GM21737 (cell line): ENCODE data around the gene FGF8.

Source experiments
- ATAC-seq: cut with Tn5 transposase; IDR thresholded peaks from one replicate; pipeline ENCODE4 v1.9.1; 2021; ENCODE audit warnings: mild to moderate bottlenecking, moderate library complexity; ENCODE audit not compliant: unreplicated experiment

FGF8 gene

DNA sequence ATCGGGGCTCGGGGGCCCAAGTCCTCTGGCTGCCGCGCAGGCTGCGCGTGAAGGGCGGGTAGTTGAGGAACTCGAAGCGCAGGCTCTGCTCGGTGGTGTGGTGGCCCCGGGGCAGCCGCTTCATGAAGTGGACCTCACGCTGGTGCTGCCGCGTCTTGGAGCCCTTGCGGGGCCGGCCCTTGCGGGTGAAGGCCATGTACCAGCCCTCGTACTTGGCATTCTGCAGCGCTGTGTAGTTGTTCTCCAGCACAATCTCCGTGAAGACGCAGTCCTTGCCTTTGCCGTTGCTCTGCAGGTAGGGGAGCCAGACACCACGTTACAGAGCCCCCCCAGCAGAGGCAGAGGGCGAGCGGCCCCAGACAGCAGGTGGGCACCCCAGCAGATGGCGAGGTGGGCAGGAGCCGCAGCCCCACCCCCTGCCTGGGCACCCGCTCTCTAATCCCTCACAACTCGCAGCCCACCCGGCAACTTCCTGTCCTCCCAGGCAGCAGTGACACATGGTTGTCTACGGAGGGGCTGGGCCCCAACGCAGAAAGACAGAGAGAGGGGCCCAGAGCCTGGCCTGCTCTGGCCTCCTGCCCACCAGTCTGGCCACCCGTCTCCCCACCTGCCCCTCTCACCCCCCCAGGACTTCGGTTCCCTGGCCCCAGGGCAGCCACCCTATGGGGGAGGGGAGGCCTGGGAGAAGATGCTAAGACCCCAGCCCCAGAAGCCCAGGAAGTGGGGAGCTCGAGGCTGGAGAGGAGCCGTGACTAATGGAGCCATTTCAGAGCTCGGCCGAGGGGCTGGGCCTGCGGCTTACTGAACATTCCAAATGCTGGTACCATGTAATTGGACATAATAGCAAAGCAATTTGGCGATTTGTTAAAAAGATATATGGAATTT lies 5.3 kb downstream of the FGF8 start:
- ATAC-seq: no peak

DNA sequence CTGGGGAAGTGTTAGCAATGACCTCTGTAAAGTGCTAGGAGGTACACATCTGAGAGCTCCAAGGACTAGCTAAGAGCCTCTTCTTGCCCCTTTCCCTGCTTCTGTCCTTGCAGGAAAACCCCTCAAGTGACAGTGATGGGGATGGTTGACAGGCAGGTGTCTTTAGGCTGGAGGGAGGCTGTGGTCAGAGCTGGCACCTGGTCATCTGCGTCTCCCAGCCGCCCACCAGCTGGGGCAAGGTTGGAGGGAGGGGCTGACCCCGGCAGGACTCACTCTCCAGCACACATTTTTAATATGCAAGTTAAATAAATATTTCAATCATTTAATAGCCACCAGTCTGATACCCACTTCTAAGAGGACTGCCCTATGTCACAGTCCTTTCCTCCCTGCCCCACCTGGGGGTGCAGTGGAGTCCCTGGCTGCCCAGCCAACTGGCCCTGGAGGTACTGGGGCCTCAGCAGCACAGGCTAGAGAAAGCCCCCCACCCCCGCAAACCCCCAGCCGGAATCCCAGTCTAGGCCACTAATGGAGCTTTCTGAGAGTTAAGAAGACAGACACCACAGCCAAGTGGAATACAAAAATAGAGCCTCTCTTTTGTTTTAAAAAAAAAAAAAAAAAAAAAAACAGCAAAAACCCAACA lies 6.3 kb downstream of the FGF8 start:
- no peak for ATAC-seq

DNA sequence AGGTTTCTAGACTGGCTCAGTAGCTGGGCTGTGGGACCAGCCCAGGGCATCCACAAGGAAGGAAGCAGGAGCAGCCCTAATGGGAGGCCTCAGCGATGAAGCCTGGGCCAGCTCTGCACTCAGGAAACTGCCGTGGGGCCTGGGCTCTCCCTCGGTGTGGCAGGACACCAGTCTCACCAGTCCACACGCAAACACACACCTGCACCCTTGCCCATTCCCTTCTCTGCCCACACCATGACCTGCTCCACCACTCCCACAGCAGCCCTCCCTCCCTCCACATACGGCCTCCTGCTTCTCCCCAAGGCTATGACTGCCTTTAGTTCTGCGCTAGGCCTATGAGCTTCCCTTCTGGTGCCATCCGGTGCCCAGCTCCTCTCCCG lies 7.1 kb downstream of the FGF8 start:
- ATAC-seq: no peak

DNA sequence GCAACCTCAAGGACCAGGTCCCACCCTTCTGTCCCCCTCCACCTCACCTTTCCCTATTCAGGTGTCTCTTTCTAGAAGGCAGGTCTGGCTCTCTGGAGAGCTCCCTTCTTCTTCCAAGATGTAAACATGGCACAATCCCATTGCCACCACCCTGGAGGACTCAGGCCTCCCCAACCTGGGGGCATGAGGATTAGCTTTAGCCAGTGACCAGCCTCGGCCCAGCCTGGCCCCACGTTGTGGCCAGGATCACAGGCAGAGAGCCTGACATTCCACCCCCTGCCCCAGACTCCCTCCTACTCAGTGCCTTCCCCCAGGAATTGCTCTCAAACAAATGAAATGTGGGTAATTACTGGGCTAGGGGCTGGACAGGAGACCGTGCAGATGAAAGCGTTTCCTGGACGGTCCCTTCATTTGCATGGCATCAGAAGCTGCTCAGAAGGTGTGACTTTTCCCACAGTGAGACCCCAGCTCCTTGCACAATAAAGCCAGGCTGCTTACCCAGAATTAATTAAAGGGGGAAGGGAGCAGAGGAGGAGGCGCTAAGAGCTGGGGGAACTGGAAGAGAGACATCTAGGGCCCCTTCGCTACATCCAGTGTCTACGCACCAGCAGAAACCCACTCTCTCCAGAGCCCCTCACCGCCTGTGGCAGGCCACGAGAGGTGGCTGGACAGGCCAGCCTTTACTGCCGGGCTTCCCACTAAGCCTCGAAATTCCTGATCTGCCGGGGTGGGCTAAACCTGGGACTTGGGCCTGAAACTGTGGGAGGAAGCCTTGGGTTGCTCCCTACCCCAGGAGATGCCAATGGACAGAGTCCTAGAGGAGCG lies 7.7 kb downstream of the FGF8 start:
- no peak for ATAC-seq

DNA sequence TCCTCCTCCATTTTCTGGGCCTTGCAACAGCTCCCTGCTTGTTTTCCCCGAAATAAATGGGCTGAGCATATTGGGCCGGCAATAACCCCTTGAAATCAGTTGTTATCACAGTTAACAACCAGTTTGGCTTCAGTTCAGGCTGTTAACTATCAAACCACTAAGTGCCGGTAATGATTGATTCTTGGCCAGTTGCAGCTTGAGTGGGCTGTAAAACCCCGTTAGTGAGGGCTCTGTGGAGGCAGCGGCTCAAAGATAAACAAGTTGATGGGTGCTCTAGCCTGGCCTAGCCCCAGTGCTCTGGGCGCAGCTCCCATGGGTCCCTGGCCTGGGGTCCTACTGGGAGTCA lies 8.3 kb downstream of the FGF8 start:
- ATAC-seq: no peak

DNA sequence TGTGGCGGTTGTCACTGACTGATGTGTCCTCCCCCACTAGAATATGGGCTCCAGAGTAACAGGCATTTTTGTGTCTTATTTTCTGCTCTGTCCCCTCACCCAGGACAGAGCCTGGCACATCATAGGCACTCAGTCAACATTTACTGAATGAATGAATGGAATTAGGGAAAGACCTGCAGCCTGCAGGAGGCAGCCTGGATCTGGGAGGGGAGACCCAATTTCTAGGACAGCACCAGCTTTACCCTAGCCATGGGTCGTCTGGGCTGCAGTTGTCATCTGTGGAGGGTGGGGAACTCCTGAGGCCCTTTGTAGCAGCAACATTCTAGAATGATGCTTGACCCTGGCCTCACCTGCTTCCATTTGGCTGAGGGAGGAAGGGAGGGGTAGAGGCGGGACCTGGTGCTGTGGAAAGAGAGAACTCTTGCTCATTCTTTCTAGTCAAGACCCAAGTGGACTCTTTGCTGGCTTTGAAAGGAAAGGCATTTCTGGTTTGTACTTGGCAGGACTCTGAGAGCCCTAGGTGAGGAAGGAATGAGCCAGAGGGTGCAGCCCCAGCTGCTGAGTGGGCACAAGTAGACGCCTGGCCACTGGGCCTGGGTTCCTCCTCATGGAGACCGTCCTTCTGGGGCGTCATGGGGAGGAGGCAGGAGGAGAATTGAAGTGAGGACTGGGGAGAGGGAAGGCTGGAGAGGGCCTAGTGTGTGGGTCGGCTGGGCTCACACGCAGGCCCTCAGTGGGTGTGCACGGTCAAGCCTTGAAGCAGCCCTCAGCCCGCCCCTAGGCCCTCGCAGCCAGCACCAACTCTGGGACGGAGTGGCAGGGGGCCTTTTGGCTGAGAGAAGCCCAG lies 8.9 kb downstream of the FGF8 start:
- no peak for ATAC-seq

DNA sequence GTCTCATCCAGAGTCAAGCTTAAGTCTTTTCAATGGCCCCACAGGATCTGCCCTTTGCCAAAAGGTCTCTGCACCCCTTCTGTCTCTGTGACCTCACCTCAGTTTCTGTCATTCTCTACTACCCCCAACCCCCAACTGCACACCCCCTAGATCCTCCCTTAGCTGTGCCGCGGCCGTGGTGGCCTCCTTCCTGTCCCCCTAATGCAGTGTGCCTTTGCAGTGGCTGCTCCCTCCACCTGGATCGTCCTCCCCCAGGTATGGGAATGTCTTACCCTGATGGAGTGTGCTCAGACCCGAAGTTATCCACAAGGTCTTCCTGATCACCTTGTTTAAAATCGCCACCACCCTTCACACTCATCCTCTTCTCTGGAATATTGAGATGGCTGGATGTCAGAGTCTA lies 9.6 kb downstream of the FGF8 start:
- ATAC-seq: no peak

DNA sequence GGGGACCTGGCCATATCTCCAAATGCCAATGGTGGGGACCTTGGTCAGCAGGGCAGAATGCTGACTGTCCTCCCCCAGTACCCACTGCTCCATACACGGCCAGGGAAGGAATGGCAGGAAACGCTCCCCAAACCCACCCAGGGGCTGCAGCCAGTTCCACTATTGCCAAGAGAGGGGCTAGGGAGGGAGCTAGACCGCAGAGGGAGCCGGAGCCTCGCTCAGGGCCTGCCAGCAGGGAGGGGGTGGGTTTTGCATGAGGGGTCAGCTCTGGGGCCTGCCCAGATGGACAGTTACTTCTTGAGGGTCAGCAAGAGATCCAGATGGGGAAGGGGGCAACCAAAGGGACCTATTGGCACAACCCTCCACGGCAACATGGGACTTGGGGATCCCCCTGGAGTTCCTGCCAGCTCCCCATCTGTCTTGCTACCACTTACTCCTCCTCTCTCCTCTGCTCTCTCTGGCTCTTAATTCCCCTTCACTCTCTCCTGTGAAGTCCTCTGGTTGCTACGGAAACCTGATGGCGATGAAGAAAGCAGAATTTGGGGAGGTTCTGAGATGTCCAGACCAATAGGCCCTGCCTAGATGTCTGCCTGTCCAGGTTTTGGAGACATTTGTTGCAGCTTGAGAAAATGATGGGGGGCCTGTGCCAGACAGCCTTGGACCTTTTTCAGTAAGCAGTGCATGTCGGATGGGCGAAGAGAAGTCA lies 12.6 kb downstream of the FGF8 start:
- ATAC-seq: no peak

DNA sequence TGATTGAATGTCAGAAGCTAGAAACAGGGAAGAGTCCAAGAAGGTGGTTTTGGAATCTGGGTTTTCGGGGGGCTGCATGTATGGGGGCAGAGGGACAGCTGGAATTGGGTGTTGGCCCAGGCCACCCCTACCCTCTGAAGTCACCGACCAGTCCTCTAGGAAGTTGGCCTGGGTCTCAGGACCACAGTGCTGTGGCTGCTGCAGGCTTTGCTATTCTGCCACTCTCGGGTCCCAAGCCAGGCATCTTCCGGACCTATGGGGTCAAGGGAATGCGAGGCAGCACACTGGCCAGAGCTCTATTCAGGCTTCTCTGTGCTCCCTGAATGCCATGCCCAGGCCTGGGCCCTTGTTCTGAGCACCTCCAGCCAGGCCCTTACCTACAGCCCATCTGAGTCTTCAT lies 13.2 kb downstream of the FGF8 start:
- no peak for ATAC-seq

DNA sequence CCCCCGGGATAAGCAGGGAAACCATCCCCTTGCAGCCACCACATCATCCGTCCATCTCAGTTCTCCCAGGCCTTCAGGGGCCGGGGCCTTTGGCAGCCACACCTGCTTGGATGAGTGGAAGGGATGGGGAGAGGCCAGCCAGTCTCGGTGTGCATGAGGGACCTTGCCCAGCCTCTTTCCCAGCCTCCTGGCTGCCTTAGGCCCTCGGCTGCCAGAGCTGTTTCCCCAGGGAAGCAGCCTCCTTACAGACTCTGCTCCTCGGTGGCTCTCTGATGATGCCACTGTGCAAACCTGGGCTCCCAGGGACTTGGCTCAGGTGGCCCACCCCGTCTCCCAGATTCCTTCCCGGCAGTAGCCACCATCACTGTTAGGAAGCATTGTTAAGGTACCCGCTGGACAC lies 14.7 kb downstream of the FGF8 start:
- no peak for ATAC-seq

DNA sequence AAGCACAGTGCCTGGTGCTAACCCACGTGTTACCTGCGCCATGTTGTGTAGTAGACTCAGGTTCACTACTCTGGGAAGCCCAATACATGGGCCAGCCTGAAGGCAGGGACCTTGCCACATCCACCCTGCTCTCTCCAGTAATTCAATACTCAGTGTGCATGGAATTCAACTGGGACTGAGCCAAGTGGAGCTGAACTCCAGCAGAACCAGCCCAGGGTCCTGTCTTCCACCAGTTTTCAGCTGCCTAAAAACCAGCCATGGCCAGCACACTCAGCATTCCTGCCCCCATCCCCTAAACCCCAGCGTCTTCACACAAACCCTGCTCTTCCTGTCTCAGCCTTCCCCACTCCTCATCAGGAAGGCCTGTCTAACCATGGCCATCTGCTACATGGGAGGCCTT lies 15.4 kb downstream of the FGF8 start:
- ATAC-seq: no peak

DNA sequence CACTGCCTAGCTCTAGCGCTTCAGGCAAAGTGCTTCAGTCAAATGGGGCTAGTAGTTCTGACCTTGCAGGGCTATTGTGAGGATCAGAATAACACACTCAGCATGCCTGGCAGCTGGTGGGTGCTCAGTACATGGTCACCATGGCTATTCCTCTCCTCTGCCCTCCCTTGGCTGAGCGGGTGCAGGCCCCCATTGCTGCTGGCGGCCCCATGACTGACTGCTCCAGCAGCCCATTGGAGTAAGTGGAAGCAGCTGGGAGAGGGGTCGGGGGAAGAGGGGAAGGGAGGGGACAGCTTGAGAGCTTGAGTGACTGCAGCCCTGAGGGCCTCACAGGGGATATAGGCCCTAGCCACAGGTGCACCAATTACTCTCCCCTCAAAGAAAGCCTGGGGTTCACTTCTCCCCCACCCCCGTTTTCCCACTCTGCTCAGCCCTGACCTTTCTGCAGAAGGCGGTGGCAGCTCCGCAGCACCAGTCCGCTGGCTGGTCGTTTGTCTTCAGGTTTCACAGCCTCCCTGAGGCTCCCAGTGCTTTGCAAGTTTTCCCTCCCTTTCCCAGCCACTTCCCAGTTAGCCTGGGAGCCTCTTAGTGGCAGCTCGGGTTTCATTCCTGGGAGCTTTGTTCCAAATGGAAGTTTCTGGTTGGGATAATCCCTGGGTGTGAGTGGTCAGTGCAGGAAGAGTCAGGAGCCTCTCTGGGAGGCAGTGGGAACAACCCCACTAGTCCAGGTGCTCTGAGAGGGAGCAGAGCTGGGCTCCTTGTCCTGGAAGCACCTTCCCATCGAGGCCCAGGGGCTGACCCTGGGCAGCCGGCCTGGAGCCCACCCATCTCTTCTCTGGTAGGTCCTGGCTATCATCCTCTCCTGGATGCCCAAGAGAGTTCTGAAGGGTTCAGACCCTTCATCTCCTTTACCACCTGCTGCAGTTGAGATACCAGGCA lies 16.3 kb downstream of the FGF8 start:
- no peak for ATAC-seq

DNA sequence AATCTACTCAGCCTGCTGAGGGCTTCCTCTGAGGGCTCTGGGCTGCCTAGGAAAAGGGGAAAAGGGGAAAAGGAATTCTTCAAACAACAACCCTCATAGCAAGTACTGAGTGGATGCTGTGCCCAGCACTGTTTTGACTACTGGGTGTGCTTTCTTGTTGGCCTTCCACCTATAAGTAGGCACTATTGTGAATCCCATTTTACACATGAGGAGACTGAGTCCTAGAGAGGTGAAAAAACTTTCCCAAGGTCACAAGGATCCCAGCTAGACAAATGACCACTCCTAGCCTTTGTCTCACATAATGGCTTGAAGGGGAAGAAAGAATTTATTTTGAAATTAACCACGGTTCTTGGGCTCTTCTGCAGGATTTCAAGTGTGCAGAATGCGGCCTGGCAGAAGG lies 17.1 kb downstream of the FGF8 start:
- no peak for ATAC-seq

DNA sequence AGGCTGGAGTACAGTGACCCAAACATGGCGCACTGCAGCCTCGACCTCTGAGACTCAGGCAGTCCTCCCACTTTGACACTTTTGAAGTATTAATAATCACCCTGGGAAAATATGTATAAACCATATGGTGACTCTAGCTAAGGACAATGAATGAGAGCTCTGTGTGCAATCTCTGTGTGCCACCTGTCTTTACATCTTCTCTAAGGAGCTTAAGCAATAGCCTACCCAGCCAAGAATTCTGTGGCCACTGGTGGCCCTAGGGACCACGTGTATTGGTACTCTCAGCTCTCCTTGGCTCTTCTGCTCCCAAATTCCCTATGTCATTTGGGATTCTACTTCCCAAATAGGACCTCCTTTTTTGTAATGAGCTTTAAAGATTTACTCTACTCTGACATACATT lies 23.7 kb downstream of the FGF8 start:
- no peak for ATAC-seq

DNA sequence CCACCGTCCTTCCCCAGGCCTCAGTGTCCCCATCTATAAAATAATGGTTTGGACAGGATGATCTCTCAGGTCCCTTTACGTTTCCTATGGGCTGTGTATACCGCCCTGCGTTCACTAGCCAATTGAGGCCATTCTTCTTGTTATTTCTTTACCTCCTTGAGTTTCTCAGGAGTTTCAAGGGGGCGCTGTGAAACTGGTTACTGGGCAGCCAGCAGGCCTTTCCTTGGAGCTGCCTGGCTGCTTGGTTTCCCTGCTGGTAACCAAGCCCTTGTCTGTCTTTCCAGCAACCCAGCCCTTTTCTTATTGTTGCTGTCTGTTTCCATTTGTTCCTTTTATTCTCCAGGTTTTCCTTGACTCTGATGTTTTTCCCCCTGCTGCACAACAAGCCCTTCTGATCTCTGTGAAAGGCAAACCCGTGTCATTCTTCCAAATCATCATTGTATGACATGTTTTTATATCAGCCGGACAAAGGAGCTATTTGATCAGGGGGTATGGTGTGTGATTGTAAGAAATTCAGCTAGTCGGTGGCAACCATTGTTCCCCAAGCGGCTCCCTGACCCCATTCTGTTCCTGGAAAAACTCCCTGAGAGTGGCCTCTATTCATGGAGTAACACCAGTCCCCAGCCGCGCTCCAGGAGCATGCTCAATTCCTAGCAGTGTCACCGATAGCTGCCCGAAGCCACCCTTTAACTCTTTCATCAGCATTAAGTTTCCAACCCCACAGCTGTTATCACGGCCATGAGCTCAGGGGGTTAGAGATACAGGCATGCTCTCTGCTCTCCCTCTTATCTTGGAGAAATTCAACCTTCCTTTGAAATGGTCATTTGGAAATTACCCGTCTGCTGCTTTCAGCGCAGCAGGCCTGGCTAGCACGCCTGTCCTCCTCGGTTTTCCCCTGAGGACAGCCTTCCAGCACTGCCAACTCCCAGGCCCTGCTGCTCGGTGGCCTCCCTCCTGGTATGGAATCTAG lies 26.6 kb downstream of the FGF8 start:
- ATAC-seq: no peak

DNA sequence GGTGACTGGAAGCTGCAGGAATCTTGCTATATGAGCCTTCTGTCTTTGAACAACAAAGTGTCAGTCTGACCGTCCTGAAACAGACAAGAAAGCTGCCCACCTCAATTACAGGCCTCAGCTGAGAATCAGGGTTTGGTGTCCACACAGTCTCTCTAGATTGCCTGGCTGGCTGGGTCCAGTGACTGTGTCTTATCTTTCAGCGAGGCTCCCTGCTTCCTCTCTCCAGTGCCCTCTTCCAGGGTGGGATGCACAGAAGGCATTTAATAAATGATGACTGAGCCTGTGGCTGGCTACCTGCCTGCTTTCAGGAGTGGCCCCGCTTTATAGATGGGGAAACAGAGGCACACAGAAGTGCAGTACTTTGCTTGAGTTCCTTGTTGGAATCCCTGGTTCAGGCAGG lies 27.4 kb downstream of the FGF8 start:
- no peak for ATAC-seq

DNA sequence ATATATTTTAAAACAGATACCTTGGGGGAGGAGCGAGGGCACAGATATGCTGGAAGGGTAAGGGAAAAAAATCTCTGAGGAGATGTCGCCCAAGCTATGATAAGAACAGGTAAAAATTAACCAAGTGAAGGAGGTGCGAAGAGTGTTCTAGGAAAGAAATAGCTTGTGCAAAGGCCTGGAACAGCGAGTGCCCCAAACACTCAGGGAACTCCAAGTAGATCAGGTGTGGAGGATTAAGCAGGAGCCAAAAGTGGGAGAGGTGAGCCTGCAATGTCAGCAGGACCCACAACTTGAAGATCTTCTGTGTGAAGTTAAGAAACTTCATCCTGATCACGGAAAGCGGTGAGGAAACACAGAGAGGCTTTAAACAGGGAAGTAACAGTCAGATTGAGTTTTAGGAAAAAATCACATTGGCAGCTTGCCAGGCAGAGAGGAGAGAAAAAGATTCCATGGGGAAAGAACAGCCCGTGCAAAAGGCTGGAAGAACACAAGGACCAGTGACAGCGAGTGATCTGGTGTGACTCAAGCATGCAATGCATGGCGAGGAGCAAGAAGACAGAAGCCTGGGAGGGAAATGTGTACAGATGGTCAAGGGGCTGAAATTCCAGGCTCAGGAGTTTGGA lies 30.7 kb downstream of the FGF8 start:
- ATAC-seq: no peak

DNA sequence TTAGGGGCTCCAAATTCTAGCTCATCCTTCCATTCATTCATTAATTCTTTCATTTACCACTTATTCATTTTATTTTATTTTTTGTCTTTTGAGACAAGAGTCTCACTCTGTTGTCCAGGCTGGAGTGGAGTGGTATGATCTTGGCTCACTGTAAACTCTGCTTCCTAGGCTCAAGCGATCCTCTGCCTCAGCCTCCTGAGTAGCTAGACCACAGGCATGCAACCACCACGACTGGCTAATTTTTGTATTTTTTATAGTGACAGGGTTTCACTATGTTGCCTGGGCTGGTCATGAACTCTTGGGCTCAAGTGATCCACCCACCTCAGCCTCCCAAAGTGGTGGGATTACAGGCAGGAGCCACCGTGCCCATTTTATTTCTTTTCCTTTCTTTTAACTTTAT lies 31.6 kb downstream of the FGF8 start:
- no peak for ATAC-seq
